Stimulated activated CD4-positive, alpha-beta T cell treated with anti-CD3 and anti-CD28 coated beads, TNF-alpha, amount 100 ng/mL, for 48 hours (primary cell): Measurements from ENCODE around the gene DSCAM.

ENCODE experiments used
- DNase-seq, 3 donors: peaks; one replicate each; pipeline ENCODE4 v3.0.0-alpha.2; 2020; ENCODE audit warnings: low read depth in 3 of 3

The DSCAM gene

DNA sequence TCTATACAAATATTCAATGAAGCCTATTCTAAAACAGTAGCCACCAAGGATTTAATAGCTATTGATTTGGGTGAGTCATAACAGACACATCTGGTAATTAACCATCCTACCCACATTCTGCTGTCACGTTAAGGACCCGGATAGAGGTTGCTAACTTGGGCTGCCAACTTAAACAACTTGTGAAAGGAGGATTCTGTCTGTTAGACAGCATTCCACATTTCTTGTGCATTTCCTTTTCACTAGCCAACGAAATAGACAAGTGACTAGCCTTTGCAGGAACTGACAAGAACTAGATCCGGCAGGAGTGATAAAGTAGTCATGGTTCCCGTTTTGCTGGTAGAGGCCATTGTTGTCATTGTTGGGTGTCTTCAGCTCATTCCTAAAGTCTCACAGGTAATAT is 9.5 kb downstream of the DSCAM start:
- DNase-seq: no peak

DNA sequence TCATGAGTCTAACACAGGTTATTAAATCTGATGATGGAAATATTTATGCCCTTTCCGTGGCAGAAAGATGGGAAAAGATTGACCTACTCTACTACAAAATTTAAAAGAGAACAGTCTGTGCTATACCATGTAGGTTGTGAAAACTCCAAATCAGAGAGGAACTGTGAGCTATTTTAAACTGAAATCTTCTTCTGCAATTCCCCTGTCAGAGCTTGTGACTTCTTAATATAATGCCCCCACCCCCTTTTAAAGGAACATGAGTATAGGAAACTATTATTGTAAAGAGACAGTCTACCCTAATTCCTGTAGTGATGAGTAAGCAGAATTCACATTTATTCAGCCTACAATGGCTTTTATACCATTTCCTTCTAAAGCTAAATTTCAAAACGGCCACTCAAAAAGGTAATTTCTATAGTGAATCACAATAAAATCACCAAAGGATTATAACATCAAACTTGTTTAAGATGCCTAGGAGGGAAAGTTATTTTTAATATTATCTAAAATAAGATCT is 11.7 kb downstream of the DSCAM start:
- no peak for DNase-seq

DNA sequence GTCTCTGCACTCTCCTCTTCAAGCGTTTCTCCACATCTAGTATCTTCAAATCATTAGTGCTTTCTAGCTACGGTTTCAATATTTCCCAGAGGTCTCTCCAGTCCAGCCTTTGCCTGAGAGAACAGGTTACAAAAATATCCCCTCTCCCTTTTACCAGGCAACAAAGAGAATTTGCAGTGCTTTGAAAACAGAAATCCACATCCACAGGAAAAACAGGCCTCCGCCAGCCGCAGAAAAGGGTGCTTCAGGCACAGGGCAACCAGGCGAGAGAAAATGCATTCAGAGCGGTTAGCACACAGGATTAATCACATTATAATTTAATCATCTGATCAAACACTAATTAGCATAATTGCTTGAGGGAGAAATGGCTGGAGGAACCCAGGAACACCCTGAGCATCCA is 13.8 kb downstream of the DSCAM start:
- no peak for DNase-seq

DNA sequence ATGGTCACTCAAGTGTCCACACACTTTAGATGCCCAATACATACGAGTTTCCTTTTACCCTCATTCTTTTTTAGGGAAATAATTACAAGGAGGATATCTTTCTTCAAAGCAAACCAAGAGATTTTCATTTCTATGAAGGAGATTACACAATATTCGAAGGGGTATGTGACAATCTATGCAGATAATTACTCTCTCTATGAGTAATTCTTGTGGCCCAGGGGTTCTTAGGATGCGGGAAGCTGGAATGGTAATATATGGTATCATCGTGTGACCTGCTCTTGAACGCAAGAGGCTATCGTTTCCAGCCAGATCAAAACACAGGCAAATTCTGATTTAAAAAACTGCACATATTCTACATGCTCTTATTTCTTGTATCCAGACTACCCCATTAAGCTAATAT is 14.6 kb downstream of the DSCAM start:
- no peak for DNase-seq

DNA sequence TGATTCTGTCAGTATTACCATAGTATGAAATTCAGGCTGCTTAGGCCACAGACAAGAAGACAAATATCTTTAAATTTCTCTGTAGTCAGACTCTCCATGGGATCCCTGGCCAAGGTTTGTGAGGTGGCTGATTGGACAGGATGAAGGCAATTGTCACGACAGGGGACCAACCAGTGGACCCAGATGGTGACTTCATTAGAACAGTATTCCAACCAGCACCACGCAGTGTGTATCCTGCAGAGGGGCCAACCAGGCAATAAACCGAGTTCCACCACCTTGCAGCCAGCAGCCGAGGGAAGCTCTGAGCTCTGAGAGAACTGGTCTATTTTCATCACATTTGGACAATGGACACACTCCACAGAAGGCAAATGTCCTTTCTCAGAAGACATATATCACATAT is 16.1 kb downstream of the DSCAM start:
- no peak for DNase-seq

DNA sequence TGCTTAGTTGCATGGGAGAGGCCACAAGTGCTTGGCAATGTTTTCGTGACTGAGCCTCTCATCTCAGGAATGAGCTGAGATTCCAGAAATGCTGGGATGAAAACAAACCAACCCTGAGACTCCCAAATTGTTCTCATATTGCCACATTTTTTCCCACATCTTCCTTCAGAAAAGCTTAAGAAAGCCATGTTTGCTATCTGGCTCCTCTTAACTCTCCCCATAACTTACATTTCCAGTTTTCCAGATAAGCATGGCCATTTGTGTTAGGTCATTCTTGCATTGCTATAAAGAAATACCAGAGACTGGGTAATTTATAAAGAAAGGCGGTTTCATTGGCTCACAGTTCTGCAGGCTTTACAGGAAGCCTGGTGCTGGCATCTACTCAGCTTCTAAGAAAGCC is 17.2 kb downstream of the DSCAM start:
- DNase-seq: no peak

DNA sequence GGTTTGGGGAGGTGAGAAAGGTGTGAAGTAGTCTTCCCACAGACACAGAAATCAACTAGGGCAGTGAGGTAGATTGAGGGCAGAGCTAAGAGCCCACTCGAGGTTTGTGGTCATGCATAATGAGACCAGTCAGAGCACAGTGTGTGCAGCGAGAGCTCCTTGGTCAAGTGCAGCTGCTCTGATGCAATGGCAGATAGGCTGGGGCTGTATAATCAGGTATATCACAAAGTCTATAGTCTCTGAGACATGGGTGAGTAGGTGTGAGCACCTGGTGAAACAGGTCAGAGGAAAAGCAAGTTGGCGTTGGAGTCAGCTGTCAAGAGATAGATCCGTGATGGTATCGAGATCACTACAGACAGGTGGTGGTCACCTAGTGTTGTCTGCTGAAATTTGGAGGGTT is 17.6 kb downstream of the DSCAM start:
- DNase-seq: no peak

DNA sequence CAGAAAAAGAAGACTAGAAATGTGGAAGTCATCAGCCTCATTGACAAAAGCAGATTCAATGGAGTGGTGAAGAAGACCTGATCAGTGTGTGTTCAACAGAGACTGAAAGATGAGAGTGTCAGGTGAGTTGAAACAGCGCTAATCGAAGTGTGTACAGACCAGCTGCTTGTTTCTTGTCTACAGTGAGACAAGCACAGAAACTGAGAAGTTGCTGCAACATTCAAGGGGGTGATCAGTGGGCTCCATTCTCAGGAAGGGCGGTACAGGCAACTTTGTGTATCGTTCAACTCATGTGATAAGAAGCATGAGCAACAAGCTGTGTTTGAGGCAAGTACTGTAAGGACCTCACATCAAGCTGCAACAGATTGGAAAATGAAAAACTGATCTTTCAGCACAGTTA is 19.4 kb downstream of the DSCAM start:
- DNase-seq: no peak

DNA sequence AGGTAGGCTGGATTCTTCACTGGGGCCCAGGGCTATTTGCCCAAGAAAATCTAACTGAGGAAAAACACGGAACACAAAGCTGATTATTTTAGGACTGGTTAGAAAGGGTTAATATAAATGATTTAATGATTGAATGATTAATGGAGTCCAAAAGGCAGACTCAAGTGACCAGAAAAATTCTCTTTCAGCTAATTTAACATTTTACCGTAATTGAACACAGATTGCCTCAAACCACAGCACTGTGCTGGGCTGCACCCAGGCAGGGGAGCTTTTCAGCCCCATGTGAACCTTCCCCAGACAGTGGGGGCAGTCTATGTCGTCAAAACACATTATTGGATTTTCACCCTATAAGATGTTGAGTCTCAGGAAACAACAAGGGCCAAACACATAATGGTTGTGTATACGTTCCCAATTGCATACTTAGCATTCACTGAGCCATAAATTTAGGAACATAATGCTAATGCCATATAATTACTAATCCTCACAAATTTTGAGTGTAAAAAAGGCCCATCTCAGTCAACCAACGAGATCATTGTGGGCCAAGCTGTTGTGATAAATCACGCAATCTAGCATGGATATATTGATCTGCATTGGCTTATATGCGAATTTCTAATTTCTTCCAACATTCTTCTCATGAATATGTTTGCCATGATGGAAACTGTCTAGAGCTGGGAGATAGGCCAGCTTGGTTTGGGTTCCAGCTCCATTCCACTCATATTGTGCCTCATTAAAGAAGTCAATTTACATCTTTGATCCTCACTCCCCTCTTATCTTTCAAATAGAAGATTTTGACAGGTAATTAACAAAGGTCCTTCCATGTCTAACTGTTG is 27.7 kb downstream of the DSCAM start:
- DNase-seq: no peak

DNA sequence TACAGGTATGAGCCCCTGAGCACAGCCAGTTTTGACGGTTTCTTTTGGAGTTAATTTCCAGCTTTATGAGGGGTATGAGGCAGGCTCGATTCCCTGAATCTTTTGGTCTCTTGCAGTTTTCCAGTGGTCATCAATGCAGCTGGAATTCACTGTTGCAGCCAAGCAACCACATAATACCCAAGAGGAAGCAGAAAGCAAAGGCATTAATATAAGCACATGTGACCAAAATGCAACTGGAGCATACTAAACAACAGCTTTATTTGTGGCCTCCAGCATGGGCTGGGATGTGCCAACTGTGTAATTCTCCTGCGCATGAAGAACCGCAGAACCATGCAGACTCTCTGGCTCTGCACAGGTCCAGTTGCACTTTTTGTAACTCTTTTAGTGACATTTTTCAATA is 33.0 kb downstream of the DSCAM start:
- DNase-seq: no peak

DNA sequence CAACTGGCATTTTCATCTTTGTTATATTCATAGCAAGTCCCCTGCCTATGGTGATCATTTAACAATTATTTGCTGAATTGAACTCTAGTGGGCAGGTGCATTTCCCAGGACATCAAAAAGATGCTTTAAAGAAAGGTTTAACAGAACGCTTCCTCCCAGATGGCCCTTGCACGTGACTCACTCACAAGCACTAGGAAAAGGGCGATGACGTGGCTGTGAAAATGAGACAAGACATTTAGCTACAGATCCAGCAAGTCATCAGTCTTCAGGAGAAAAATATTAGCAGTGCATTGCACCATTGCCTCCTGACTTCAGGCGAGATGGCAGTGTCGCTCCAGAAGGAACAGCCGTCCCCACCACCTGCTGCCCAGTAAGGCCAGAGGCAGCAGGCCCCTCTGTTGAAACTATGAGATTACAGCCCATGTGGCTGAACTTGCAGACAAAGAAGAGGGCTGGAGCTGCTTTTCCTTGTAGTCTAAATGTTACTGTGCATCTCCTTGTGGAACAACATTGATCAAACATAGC is 37.2 kb downstream of the DSCAM start:
- no peak for DNase-seq

DNA sequence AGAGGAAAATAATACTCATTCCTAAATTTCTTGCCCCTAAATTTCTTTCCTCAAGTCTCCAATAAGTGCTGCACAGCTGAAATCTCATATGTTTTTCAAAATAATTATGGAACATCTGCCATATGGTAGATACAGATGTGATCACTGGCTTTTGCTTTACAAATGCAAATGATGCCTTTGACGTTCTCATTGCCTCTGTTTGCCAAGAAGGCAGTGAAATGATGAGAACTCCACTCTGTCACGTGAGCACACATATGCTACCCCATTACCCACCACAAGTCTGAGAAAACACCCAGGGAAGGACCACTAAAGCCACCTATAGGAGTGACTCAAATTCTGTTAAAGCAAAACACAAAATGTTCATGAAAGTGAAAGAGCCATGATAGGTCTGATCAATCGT is 43.9 kb downstream of the DSCAM start:
- no peak for DNase-seq

DNA sequence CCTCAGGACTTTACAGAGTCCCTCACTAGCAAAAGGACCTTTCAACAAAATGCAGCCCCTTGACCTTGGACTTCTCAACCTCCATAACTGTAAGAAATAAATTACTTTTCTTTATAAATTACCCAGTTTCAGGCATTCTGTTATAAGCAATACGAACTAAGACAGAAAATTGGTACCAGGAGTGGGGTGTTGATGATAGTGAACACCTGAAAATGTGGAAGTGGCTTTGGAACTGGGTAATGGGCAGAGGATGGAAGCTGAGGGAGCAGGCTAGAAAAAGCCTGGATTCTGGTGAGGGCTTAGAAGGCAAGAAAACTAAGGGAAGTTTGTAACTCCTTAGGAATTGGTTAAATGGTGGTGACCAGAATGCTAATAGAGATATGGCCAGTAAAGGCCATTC is 46.8 kb downstream of the DSCAM start:
- DNase-seq: no peak

DNA sequence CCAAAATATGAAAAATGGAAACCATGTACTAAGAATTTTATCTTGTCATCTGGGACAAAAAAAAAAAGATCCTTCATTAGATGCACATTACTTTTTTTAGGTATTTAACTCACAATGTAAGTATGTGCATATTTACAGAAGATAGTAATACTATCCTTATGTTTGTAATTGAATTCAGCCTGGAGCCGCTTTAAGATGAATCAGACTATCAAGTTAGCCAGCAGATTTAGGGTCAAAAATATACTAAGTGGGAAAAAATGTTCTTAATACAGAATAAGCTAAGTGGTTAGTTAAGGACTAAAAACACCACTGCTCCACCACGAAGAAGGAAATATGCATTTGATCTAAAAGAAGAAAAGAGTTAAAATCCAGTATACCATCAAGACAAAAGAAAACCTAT is 49.1 kb downstream of the DSCAM start:
- no peak for DNase-seq

DNA sequence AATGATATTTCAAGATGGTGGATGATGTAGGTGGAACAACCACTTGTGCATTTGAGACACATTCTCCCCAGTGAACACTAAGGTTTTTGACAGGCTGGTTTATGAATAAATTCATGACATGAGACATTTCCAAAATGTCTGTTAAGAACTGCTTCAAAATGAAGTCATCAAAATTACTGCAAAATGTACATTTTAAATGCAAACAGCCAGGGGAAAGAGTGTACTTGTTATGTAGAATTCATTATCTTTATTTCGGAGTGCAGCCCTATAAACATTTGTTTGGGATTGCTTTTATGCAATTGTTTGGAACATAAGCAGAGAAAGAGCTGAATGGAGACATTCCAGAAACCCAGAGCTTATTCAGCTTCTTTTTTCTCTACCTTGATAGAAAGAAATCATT is 49.5 kb downstream of the DSCAM start:
- no peak for DNase-seq

DNA sequence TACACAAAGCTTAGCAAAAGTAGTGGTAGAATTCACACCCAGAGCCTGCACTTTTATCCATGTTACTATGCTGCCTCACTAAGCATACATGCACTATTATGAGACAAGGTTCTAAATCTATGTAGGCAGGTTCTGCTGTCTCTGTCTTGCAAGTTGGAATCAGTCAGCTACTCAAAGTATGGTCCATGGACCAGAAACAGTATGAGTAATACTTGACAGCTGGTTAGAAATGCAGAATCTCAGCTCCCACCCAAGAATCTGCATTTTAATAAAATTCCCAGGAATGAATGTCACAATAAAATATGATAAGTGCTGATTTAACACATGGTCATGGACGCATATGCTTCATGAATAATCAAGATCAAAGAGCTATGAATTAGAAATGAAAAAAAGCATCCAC is 50.5 kb downstream of the DSCAM start:
- no peak for DNase-seq

DNA sequence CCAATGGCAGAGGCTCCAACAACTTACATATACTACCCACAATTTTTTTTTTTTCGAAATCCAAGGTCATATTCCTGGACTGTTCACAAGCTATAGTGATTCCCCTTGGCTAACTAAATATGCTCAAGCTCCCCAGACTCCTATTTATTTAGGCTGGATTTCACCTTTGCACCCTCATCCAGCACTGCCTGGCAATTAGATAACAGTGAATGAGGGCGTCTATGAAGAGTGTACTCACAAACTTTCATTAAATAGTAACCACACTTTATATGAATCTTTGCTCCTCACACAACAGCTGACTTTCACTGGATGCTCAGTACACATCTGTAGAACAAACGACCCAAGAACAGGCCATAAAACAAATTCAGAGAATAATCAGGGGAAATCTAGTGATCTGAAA is 51.6 kb downstream of the DSCAM start:
- no peak for DNase-seq

DNA sequence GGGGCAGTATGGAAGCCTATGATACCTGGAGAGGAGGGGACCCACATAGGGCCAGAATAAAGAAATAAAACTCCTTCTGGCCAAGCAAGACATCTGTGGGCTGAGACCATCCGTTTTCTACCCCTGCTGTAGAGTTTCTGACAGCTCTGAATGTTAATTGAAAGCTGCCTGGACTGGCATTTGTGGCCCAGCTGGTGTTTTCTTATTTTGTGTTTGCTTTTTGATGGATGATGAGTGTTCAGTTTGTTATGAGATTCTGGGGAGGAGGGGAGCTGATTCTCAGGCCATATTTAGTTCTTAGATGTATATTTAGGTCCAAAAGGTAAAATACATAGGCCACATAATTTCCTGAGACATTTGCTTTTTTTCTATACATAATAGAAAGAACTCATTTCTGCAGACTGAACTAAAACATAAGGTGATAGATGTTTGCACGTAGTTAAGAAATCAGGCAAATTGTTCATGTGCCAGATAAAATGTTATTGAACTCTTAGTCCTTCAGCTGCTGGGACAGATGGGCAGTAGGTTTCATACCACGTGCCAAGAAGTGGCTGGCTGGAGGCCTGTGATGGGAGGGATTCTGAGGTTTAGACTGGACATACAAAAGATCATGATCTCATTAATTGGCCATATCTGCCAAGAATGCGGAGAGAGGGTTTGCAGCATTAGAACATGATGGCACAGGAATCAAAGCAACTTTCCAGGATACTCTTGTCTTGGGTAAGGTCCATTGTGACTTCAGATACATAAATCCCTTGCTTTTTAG is 54.1 kb downstream of the DSCAM start:
- no peak for DNase-seq

DNA sequence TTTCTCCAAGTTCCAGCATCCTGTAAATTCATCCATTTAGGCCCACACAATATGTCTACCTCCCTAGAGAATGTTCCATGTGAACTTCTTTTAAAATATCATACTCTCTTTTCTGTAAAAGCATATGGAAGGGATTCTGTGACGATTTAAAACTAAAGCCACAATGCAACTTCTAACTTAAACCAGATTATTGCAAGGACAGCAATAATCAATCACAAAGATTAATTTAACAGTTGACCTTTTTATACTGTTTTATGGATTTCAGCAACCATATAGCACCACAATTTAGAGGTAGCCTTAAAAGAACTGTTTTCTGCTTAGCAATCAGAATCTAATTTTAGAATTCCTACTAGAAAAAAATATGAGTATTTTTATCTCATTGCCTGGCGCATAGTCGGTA is 58.3 kb downstream of the DSCAM start:
- no peak for DNase-seq

DNA sequence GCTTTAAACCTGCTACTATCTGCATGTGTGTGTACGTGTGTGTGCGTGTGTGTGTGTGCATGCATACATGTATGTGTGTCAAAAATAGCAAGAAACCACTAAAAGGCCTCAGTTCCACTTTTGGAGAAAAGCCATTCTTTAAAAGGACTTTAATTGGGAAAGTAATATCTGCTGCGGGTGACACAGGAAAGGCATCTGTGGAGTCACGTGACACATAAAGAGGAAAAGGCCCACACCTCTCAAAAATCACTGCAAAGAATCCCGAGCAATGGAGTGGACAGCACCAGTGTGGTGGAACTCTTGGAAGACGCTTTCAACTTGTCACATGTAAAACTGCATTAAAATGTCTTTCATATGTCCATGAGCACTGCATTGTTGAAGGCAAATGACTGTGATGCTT is 63.6 kb downstream of the DSCAM start:
- no peak for DNase-seq

DNA sequence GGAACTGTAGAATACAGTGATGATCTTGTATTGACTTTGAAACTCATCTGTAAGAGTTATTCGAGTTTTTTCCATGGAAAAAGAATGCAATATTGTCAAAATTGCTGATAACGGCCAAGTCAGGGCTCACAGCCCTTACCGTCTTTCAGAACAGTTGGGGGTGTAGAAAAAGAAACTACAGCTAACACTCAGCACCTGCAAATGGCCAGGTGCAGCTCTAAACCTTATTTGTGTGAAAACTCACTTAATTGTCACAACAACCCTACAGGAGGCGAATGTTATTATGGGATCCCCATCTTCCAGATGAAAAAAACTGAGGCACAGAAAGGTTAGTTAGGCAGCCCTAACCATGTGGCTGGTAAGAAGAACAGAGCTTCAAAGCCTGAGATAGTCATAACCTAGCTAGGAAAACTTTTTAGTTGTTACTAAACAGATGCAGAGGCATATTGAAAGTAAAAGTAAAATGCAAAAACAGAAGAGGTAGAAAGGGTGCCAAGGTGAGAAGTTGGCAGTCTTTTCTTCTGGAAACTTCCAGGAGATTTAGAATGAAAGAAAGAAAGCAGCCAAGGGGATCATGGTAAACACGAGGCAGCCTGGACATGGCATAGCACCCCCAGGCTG is 76.4 kb downstream of the DSCAM start:
- no peak for DNase-seq

DNA sequence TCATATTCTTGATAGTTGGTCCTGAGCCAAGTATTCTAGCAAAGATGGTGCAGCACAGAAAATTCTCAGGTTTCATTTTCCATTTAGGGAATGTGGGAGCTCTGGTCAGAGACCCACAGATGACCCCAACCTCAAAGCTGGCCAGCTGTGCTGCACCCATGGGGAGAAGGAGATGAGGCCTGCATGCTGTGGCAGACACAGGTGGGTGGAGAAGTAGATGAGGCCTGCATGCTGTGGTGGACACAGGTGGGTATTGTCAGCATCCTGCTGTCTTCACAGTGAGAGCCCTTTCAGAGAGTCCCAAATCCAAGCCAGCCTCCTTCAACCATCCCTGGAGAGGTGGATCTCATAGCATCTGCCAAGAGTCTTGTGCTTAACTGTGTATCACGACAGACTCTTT is 77.7 kb downstream of the DSCAM start:
- no peak for DNase-seq

DNA sequence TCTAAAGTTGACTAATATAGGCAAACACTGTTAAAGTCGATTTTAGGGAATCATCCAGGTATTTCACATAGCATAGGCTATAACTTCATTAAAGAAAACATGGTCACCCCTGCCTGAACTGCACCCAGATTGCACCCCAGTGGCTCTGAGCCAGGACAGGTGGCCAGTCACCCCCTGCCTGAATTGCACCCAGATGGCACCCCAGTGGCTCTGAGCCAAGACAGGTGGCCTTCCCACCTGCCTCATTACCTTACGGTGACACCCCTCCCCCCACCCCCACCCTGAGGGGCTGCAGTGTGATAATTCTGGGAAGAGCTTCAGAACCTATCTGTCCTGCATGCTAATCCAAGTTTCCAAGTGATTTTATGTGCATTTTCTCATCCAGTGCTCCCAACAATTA is 78.9 kb downstream of the DSCAM start:
- no peak for DNase-seq
